COLO668 (cell line): Measurements from ENCODE around the gene DRGX.

Experiments used
- DNase-seq: peaks from one replicate; lab custom pipeline; 2025; ENCODE audit not compliant: unreplicated experiment; lab: John Stamatoyannopoulos, UW

Gene DRGX

GRCh38 chr10:49363309-49364031, 32.4 kb downstream of the DRGX start:
- no peak for DNase-seq

GRCh38 chr10:49362596-49363260, 33.2 kb downstream of the DRGX start:
- no peak for DNase-seq

DNA sequence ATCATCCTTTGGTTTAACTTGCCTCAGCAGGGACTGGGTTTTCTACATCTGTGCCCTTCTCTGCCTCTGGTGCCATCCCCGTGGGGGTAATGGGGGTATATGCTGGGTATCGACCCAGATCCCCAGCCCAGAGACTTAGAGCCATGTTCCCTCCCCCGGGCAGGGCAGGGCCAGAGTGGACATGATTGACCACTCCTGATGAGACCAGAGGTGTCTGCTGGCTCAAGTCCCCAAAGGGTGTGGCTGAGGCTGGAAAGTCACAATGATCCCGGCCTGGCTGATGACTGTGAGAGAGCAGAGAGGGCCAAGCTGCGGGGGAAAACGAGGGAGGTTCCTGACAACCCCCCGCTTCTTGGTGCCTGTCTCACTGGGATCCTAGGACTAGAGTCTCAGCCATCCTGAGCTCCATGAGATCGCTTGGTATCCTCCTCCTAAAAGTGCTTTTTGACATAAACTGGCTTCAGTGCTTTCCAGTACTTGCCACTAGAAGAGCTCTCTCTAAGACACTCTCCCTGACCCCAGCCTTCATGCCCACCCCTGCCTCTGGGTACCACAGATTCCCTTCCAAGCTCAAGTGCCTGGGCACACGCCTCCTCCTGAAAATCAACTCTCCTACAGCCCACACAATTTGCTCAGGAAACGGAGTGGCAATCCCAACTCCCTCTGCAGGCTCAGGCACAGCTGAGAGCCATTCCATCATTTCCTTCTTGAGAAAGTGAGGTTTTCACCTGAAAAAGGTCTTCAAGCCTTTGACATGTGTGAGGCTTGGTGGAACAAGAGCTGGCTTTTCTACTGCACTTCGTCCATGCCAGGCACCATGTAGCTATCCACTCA, 33.9 kb downstream of the DRGX start:
- DNase-seq: no peak

DNA sequence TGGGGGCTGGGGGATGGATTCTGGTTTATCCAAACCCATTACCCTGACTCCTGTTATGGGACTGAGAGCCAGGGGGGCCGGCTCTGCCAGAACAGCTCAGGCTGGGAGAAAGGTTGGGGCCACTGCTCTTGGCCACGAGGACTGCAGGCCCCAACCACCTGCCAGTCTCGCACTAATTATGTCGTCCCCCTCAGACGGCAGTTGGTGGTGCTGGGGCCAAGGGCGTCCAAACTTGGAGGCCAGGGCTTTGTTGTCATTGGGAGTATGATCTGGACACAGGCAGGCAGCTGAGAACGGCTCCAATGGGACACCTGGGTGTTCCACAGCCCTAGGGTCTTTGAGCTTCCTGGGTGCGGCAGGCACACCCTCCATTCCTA, 34.7 kb downstream of the DRGX start:
- DNase-seq: no peak

- DNase-seq: no peak
Measured at GRCh38 chr10:49360271-49361177, 35.4 kb downstream of the DRGX start.

GRCh38 chr10:49359349-49360270, 36.3 kb downstream of the DRGX start:
- no peak for DNase-seq

- no peak for DNase-seq
Measured at GRCh38 chr10:49357910-49358309, 38.0 kb downstream of the DRGX start.

DNA sequence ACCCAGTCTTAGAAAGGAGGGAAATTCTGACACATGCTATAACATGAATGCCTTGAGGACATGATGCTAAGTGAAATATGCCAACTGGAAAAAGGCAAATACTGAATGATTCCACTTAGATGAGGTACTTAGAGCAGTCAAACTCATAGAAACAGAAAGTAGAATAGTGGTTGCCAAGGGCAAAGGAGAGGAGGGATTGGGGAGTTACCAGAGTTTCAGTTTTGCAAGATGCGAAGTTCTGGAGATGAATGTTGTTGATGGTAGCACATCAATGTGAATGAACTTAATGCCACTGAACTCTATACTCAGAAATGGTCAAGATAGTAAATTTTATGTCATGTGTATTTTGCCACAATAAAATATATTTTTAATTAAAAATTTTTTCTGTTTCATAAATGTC, 38.9 kb downstream of the DRGX start:
- DNase-seq: no peak

GRCh38 chr10:49356181-49356580, 39.7 kb downstream of the DRGX start:
- no peak for DNase-seq

DNA sequence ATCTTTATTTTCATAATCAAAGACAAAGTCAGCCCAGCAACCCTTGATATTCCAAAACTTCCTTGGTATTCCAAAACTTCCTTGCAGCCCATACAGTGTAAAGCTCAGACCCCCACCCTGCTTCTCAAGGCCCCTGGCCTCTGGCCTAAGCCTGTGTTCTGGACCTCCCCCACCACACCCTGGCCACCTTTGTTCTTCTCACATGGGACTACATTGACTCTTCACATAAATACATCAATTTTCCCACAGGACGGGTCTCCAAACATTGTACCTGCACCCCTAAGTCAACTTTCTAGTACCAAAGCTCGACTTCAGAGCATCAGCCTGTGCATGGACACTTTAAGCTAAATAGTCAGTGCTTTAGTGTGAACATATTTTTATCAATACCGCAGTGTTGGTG, 40.7 kb downstream of the DRGX start:
- DNase-seq: no peak

- DNase-seq: no peak
Measured at GRCh38 chr10:49354593-49354992, 41.3 kb downstream of the DRGX start.

- DNase-seq: no peak
Measured at GRCh38 chr10:49353895-49354566, 41.9 kb downstream of the DRGX start.

DNA sequence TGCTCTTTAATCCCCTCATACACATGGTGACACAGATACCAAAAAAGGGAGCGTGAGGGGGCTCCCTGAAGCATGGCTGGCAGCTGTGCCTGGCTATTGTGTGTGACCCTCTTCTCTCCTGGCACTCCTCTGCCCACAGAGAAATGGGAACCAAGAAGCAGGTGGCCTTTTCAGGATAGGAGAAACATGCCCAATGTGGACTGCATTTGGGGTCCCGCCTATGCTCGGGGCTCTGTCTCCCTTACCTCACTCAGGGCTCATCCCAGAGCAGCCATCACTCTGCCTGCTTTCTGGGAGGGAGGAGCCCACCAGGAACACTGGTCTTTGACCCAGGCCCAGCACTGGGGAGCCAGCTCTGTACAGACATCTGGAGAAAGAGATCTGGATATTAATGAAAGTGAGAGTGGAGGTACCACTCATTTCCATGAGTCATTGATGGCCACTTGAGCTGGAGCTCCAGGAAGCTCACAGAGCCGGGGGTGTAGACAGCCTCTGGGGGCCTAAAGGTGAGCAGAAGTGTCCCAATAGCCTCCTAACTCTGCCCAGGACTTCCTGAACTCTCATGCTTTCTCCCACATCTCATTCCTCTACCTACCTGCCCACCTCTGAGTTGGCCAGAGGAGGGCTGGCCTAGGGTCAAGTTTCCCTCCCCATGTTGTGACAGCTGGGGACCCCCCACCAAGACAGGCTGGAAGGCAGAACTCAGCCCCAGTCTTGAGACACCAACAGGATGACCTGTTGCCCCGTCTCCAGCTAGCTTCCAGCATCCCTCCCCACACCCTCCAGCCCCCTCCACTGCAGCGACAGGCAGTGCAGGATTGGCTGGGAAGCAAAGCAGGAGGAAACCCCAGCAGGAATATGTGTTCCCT, 42.6 kb downstream of the DRGX start:
- DNase-seq: no peak

DNA sequence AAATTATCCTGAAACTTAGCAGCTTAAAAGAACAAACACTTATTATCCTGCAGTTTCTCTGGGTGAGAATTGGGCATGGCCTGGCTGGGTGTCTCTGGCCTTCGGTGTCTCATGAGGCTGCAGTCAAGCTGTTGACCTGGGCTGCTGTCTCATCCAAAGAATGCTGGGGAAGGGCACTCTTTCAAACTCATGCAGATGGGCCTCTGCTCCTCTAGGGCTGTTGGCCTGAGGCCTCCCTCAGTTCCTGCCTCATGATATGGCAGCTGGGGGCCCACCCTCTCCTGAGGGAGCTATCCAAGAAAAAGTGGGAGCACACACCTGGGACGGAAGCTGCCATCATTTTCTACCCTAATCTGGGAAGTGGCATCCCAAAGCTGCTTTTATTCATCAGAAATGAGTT, 43.6 kb downstream of the DRGX start:
- no peak for DNase-seq

GRCh38 chr10:49351669-49352068, 44.2 kb downstream of the DRGX start:
- DNase-seq: no peak

DNA sequence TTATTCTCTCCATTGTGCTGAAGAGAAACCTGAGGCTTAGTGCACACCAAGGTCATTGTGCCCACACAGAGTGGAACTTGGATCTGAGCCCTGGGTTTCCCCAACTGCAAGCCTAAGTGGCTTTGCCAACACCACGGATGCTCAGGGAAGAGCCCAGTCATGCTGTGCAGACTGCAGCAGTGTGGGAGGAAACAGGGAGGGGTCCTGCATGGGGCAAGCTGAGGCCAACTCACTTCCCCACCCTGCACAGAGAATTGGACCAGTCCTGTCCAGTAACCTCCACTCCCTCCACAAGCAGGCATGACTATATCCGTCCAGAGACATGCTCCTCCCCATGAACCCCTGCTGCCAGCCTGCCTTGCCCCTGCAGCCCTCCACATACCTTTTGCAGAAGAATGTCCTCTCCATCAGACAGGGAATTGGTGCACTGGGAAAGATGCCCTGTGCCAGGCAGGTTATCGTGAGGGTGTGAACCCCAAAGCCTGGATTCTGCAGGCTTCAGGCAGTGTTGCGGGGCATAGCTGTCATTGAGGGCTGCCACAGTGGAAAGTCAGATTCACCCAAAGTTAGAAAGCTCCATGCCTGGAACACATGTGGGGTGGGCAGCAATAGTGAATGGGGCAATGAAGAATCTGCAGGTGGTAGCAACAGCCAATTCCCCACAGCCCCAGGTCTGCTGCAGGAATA, 44.9 kb downstream of the DRGX start:
- DNase-seq: no peak

DNA sequence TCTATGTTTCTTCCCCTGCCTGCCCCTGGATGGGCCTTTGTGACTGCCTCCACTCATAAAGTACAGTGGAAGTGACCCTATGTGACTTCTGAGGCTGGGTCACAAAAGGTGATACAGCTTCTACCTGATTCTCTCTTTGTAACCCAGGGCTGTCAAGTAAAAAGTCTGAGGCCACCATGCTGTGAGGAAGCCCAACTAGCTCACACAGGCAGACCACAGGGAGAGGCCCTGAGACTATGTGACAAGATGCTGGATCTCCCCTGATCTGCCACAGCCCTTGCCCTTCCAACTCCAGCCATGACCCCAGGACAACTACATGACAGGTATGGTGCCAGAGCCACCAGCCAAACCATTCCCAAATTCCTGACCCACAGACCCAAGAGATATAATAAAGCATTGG, 45.8 kb downstream of the DRGX start:
- no peak for DNase-seq

DNA sequence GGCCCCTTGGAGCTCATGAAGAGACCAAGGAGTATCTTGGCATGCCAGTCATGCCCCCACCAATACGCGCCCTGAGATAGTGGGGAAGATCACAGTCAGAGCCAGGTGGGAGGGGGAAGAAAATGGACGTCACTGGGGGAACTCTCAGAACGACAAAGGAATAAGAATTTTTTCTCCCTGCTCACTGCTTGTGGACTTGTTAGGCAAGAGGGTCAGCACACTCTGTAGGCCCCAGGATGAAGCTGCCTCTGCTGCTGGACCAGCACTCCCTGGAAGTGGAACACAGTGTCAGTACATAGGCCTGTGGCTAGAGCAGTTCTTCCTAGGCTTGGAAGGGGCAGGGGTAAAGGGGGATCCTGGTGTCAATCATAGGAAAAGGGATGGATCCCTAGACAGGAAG, 46.5 kb downstream of the DRGX start:
- DNase-seq: no peak
